K562 (cell line): ENCODE results near the gene RNU5D-1. TPM values are rescaled to one million over a fixed set of nuclear protein-coding genes. Genes with fewer than 3 reads are reported as not detected.

ENCODE experiments used
- ARNT ChIP-seq, 2 experiments: fragments of 450-650 bp; IDR thresholded peaks; 2 replicates each; pipeline ENCODE4 v1.6.1; 2016; ENCODE audit warnings: mild to moderate bottlenecking in 1 of 2
- ASH1L ChIP-seq: fragments of 450-650 bp; IDR thresholded peaks from 2 replicates; pipeline ENCODE4 v1.6.1; 2018; ENCODE audit warnings: borderline replicate concordance, mild to moderate bottlenecking, low read depth; ENCODE audit not compliant: partially characterized antibody
- CREB1 ChIP-seq, 2 experiments: sonication (generic) in 1 of 2; formaldehyde crosslinking in 1 of 2; IDR thresholded peaks; 2 replicates each; pipeline versions ENCODE4 v1.6.1 to v1.8.0; 2012 to 2022; ENCODE audit warnings: inconsistent platforms in 1 of 2, mild to moderate bottlenecking in 1 of 2, missing genetic modification reagents in 1 of 2, moderate library complexity in 1 of 2
- ESRRA ChIP-seq: fragments of 450-650 bp; IDR thresholded peaks from 2 replicates; pipeline ENCODE4 v1.6.1; 2014; ENCODE audit warnings: low read depth, mild to moderate bottlenecking, moderate library complexity, borderline replicate concordance
- FOXA3 ChIP-seq, 2 experiments: fragments of 450-650 bp in 1 of 2; sonication (generic) in 1 of 2; formaldehyde crosslinking; IDR thresholded peaks in 1 of 2; conservative IDR thresholded peaks in 1 of 2; 2 replicates each; pipeline versions ENCODE4 v1.4.0 to v1.8.0; 2020 to 2022; ENCODE audit warnings: mild to moderate bottlenecking in 2 of 2, missing genetic modification reagents in 1 of 2
- GTF2F1 ChIP-seq: IDR thresholded peaks from 2 replicates; pipeline ENCODE4 v1.6.1; 2011; ENCODE audit warnings: low read depth, low read length, improper control_type of control experiment
- HDAC8 ChIP-seq: fragments of 450-650 bp; IDR thresholded peaks from 2 replicates; pipeline ENCODE4 v1.6.1; 2016; ENCODE audit warnings: mild to moderate bottlenecking, missing genetic modification characterization, moderate library complexity, missing compliant biosample characterization
- NFIC ChIP-seq: fragments of 450-650 bp; IDR thresholded peaks from 2 replicates; pipeline ENCODE4 v1.6.1; 2017; ENCODE audit warnings: mild to moderate bottlenecking, inconsistent platforms
- POLR2A ChIP-seq: fragments of 450-650 bp; conservative IDR thresholded peaks from 2 replicates; pipeline ENCODE4 v1.6.1; 2016
- ZNF347 ChIP-seq: fragments of 450-650 bp; formaldehyde crosslinking; IDR thresholded peaks from 2 replicates; pipeline ENCODE4 v1.4.0; 2020; ENCODE audit warnings: low read depth, mild to moderate bottlenecking, moderate library complexity
- ZNF644 ChIP-seq: fragments of 200-800 bp; sonication (Bioruptor generic); IDR thresholded peaks from 2 replicates; pipeline ENCODE4 v1.6.1; 2016; ENCODE audit warnings: low read depth, missing genetic modification characterization, missing compliant biosample characterization
- polyA plus RNA-seq, 8 experiments: library from polyadenylated mRNA; depleted of rRNA in 4 of 8; stranded (reverse) in 5 of 8; unstranded in 3 of 8; fragments of >200 nt; fragmentation: Nextera tagmentation in 2 of 8; fragmentation: Illumina TruSeq in 1 of 8; extraction: Ambion mirVana in 2 of 8; extraction: Trizol in 1 of 8; gene quantifications; 2 replicates each; pipeline versions ENCODE4 v1.2.1 to v1.2.3, GENCODE V29; 2011 to 2014; ENCODE audit warnings: inconsistent platforms in 1 of 8, missing spikeins in 1 of 8
- total RNA-seq, 7 experiments: library from RNA; depleted of rRNA in 6 of 7; stranded (reverse); fragments of >200 nt in 6 of 7; fragmentation: Illumina TruSeq in 2 of 7; extraction: Trizol in 2 of 7; gene quantifications; 2 replicates each; pipeline versions ENCODE4 v1.2.1 to v1.2.3, GENCODE V29; 2011 to 2021; ENCODE audit warnings: low replicate concordance in 1 of 7
- TF ChIP-seq, protein P1 (sequence below): fragments of 250-450 bp; sonication (Bioruptor Pico); IDR thresholded peaks from 2 replicates; pipeline ENCODE4 v1.5.0; 2021; ENCODE audit warnings: mild to moderate bottlenecking, moderate library complexity
- TF ChIP-seq, protein P2 (sequence below): fragments of 450-650 bp; IDR thresholded peaks from 2 replicates; pipeline ENCODE4 v1.6.1; 2014; ENCODE audit warnings: low read depth, mild to moderate bottlenecking, moderate library complexity, borderline replicate concordance
- TF ChIP-seq, protein P3 (sequence below): fragments of 450-650 bp; IDR thresholded peaks from 2 replicates; pipeline ENCODE4 v1.6.1; 2017; ENCODE audit warnings: mild to moderate bottlenecking, moderate library complexity
- TF ChIP-seq, protein P4 (sequence below): fragments of 450-650 bp; IDR thresholded peaks from 2 replicates; pipeline ENCODE4 v1.6.1; 2018; ENCODE audit not compliant: partially characterized antibody

The RNU5D-1 gene
- total and polyA plus RNA-seq, 9 of the 15 experiments (the other 6 are each of a cell fraction or from before 2014, with no cell fraction given) = under 0.01 TPM; not detected in 8

DNA sequence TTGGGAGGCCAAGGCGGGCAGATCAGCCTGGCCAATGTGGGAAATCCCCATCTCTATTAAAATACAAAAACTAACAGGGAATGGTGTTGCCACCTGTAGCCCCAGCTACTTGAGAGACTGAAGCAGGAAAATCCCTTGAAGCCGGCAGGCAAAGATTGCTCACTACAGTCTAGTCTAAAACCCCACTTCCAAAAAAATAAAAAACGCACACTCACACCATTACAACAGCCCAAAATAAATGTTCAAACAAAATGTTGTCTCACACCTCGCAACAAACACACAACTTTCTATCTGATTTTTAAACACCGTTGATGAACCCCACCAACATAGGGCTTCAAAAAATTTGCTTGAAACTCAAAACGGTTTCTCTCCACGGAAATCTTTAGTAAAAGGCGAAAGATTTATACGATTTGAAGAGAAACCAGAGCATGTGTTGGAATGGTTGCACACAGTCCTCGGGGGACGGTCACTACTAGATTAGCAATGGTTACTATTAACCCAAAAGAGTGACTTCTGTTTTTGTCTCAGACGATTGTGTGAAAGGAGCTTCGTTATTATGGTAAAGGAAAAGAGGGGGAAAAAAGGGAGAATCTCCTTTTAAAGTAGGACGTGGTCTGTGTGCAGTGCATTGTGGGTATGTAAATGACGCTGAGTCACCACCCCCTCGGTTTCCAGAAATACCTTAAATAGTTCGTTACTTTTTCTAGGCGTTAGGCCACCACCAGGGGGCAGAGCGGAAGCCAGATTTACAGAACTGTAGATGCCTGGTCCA, at the start of gene RNU5D-1 (continued):
- TF ChIP-seq, protein P1, sequence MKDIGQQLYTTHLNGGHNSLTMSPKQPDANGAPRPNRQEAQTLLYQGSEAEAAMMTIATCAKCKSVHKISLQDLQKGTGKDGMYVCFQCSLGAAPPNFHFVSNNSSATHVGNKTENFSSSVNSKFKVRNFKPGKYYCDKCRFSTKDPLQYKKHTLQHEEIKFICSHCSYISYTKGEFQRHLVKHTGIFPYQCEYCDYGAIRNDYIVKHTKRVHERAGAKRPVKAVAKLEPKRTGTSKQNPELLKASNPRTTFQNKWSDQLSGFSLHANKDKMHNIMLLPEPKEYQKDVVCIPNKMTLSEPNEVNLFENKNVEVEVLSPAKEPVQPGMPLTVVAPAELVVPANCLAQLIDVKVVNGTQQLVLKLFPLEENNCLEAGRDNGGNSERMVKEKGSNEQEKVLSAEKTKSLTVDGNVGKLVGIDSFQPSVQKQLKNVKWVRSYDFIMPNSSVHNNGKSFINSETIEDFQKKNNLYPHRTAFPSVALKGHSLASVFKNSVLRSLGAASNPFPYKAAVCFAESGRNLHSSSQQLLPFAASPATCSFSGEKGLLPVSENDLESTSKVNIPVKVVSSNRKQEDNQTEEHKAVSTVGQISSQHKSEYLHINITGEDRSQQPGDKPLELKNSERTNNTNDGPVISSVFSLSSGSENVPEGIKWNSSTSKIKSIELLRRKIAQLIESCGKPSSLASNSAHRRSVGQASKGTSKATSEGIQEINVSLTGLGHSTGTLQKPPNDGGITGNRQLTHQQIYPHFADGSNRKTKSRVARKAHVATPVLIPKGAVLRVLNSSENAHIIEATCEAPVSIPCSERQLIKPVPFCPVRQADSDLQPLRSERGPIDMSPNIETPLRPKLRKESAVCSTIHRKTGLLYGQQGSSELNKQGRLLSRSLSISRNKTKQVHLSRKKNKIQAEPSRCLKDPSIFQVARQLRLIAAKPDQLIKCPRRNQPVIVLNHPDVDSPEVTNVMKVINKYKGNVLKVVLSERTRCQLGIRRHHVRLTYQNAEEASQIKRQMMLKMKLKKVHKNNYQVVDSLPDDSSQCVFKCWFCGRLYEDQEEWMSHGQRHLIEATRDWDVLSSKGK = peak; percentile 96
- peak; percentile 93 for TF ChIP-seq ZNF347 (CRISPR knock-in tag)
- TF ChIP-seq POLR2A = peak; percentile 100
- peak; percentile 94 to 99 for TF ChIP-seq ARNT (IDR thresholded peaks at IDR 0.05)
- TF ChIP-seq CREB1 (IDR thresholded peaks at IDR 0.05) = peak; percentile 80; the same call in 1 of the 2 replicates
- TF ChIP-seq CREB1 (CRISPR knock-in tag; IDR thresholded peaks at IDR 0.05) = no peak; the same call in 1 of the 2 replicates
- peak; percentile 46; the same call in 1 of the 2 replicates for TF ChIP-seq ESRRA
- peak; percentile 77 to 80; a peak in 2 of 4 replicates for TF ChIP-seq FOXA3 (CRISPR knock-in tag; conservative IDR thresholded peaks at IDR 0.05 in 1 of 2, IDR thresholded peaks at IDR 0.05 in 1 of 2)
- peak; percentile 91 for TF ChIP-seq NFIC
- TF ChIP-seq, protein P2, sequence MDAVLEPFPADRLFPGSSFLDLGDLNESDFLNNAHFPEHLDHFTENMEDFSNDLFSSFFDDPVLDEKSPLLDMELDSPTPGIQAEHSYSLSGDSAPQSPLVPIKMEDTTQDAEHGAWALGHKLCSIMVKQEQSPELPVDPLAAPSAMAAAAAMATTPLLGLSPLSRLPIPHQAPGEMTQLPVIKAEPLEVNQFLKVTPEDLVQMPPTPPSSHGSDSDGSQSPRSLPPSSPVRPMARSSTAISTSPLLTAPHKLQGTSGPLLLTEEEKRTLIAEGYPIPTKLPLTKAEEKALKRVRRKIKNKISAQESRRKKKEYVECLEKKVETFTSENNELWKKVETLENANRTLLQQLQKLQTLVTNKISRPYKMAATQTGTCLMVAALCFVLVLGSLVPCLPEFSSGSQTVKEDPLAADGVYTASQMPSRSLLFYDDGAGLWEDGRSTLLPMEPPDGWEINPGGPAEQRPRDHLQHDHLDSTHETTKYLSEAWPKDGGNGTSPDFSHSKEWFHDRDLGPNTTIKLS = peak; percentile 80; the same call in 1 of the 2 replicates
- peak; percentile 10; the same call in 1 of the 2 replicates for TF ChIP-seq ZNF644 (tag)
- no peak; the same call in none of the 2 replicates for TF ChIP-seq HDAC8 (tag)
- TF ChIP-seq GTF2F1 = peak; percentile 100
- TF ChIP-seq, protein P3, sequence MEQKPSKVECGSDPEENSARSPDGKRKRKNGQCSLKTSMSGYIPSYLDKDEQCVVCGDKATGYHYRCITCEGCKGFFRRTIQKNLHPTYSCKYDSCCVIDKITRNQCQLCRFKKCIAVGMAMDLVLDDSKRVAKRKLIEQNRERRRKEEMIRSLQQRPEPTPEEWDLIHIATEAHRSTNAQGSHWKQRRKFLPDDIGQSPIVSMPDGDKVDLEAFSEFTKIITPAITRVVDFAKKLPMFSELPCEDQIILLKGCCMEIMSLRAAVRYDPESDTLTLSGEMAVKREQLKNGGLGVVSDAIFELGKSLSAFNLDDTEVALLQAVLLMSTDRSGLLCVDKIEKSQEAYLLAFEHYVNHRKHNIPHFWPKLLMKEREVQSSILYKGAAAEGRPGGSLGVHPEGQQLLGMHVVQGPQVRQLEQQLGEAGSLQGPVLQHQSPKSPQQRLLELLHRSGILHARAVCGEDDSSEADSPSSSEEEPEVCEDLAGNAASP = no peak
- TF ChIP-seq ASH1L = peak; percentile 86
- TF ChIP-seq, protein P4, sequence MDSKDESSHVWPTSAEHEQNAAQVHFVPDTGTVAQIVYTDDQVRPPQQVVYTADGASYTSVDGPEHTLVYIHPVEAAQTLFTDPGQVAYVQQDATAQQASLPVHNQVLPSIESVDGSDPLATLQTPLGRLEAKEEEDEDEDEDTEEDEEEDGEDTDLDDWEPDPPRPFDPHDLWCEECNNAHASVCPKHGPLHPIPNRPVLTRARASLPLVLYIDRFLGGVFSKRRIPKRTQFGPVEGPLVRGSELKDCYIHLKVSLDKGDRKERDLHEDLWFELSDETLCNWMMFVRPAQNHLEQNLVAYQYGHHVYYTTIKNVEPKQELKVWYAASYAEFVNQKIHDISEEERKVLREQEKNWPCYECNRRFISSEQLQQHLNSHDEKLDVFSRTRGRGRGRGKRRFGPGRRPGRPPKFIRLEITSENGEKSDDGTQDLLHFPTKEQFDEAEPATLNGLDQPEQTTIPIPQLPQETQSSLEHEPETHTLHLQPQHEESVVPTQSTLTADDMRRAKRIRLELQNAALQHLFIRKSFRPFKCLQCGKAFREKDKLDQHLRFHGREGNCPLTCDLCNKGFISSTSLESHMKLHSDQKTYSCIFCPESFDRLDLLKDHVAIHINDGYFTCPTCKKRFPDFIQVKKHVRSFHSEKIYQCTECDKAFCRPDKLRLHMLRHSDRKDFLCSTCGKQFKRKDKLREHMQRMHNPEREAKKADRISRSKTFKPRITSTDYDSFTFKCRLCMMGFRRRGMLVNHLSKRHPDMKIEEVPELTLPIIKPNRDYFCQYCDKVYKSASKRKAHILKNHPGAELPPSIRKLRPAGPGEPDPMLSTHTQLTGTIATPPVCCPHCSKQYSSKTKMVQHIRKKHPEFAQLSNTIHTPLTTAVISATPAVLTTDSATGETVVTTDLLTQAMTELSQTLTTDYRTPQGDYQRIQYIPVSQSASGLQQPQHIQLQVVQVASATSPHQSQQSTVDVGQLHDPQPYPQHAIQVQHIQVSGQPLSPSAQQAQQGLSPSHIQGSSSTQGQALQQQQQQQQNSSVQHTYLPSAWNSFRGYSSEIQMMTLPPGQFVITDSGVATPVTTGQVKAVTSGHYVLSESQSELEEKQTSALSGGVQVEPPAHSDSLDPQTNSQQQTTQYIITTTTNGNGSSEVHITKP = peak; percentile 66
